Upper lobe of right lung (tissue), 1 donor: ENCODE measurements around the gene TXLNB. TPM values are rescaled to one million over a fixed set of nuclear protein-coding genes. Genes with fewer than 3 reads are reported as not detected.

Source experiments
- ATAC-seq: fragments of 200-7000 bp; cut with Tn5 transposase; one replicate; pipeline ENCODE4 v1.9.1; 2020; ENCODE audit warnings: mild to moderate bottlenecking, moderate library complexity
- DNase-seq: peaks from one replicate; pipeline ENCODE4 v3.0.0-alpha.2; 2020
- H3K27ac ChIP-seq: fragments of 200-600 bp; one replicate; pipeline ENCODE4 v1.8.0; 2022
- H3K27me3 ChIP-seq: fragments of 200-600 bp; one replicate; pipeline ENCODE4 v1.8.0; 2022; ENCODE audit warnings: mild to moderate bottlenecking
- H3K36me3 ChIP-seq: fragments of 200-600 bp; one replicate; pipeline ENCODE4 v1.8.0; 2022
- H3K4me1 ChIP-seq: fragments of 200-600 bp; one replicate; pipeline ENCODE4 v1.8.0; 2022
- H3K4me3 ChIP-seq: fragments of 200-600 bp; one replicate; pipeline ENCODE4 v1.8.0; 2022; ENCODE audit warnings: mild to moderate bottlenecking
- H3K9me3 ChIP-seq: fragments of 200-600 bp; one replicate; pipeline ENCODE4 v1.8.0; 2022
- intact Hi-C: fragments of 100-400 bp; cut with DNase I; formaldehyde crosslinking; loops from one replicate; pipeline ENCODE4 v1.11.0; 2022
- total RNA-seq: library from RNA; stranded (reverse); fragmentation: NEBNext Ultra II Directional; extraction: Animal tissue kit (Norgen Biotek cat#: 25700); gene quantifications from one replicate; pipeline ENCODE4 v1.2.1, GENCODE V29; 2021
- TF ChIP-seq, protein P1 (sequence below): fragments of 200-600 bp; IDR thresholded peaks from one replicate; pipeline ENCODE4 v1.8.0; 2022; ENCODE audit warnings: antibody characterized with exemption
- donor health status: DM: no; HTN: yes; CAD: no; lungs with severe emphysema.

The TXLNB gene
- total RNA-seq, 1 donor from 2014 or later: 1.3 TPM

DNA sequence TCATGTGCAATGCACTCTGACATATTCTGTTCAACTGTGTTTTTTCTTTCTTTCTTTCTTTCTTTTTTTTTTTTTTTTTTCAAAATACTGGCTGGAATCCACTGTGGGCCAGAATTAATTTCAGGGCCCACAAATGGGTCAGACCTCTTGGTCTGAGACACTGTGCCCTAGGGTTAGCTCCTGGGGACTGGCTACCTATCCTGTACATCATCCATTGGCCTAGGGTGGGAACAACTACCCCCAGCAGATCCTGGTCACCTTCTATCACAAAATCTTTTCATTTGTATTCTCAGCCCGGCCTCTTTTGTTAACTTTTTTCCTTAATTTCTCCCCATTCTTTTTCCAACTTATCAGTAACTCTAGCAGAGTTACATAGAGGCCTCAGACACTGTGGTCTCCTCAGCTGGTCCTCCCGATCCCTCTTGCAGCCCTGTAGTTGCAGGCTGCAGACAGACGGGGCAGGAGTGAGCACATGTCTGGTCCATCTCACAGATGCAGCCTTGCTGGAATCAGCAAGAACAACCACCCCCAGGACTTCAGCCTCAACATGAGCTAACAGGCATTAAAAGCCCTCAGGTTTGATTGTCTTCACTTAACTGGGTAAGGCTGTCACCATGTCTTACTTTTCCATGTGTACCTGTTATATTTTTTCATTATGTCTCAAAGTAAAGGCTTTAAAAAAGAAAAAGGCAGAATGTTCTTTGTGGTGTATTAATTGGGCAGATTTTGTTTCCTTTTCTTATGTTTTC is 41.3 kb downstream of the TXLNB start:
- no peak overlapping the region for H3K4me3 ChIP-seq
- ATAC-seq (peak; percentile 92), DNase-seq (no peak)
- H3K27ac ChIP-seq: peak overlapping the region; percentile 1
- no peaks in the 10 kb centered on the region for H3K27me3 ChIP-seq
- H3K36me3 ChIP-seq: no peaks in the 10 kb centered on the region
- TF ChIP-seq, protein P1, sequence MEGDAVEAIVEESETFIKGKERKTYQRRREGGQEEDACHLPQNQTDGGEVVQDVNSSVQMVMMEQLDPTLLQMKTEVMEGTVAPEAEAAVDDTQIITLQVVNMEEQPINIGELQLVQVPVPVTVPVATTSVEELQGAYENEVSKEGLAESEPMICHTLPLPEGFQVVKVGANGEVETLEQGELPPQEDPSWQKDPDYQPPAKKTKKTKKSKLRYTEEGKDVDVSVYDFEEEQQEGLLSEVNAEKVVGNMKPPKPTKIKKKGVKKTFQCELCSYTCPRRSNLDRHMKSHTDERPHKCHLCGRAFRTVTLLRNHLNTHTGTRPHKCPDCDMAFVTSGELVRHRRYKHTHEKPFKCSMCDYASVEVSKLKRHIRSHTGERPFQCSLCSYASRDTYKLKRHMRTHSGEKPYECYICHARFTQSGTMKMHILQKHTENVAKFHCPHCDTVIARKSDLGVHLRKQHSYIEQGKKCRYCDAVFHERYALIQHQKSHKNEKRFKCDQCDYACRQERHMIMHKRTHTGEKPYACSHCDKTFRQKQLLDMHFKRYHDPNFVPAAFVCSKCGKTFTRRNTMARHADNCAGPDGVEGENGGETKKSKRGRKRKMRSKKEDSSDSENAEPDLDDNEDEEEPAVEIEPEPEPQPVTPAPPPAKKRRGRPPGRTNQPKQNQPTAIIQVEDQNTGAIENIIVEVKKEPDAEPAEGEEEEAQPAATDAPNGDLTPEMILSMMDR: peak; percentile 66
- intact Hi-C loops: no loop called here
- H3K4me1 ChIP-seq: peaks cover 8% of the 10 kb centered on the region
- H3K9me3 ChIP-seq: no peaks in the 10 kb centered on the region

GRCh38 chr6:139249395-139249794 is 42.4 kb downstream of the TXLNB start:
- H3K27me3 ChIP-seq: no peaks in the 10 kb centered on the region
- TF ChIP-seq, protein P1: no peak
- DNase-seq (no peak), ATAC-seq (no peak)
- H3K4me1 ChIP-seq: peaks cover 8% of the 10 kb centered on the region
- H3K4me3 ChIP-seq: no peak overlapping the region
- no peaks in the 10 kb centered on the region for H3K36me3 ChIP-seq
- no peak overlapping the region for H3K27ac ChIP-seq
- intact Hi-C loops: no loop called here
- no peaks in the 10 kb centered on the region for H3K9me3 ChIP-seq

GRCh38 chr6:139248911-139249310 is 42.9 kb downstream of the TXLNB start:
- no peak for ATAC-seq
- Histone ChIP-seq H3K36me3 (no peaks in the 10 kb centered on the region), H3K27me3 (no peaks in the 10 kb centered on the region), H3K4me3 (no peak overlapping the region), H3K4me1 (peaks cover 8% of the 10 kb centered on the region), H3K27ac (no peak overlapping the region), H3K9me3 (no peaks in the 10 kb centered on the region)
- TF ChIP-seq, protein P1: no peak
- intact Hi-C loops: no loop called here
- DNase-seq: no peak

DNA sequence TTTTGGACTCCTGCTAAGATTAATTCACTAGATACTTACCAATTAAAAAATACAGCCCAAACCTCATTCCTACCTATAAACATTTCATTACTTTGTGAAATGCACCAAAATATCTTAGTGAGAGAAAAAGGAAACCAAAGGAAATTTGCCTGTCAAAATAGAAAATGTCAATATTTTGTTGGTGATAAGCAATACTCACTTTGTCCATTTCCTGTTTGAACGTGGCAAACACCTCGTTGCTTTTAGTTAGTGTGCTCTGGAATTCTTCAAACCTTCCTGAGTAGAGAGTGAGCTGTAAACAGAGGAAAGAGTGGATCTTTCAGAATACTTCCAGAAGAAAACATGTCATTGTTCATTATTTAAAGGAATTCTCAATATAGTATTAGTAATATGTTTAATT is 44.2 kb downstream of the TXLNB start:
- TF ChIP-seq, protein P1: no peak
- Histone ChIP-seq H3K36me3 (no peaks in the 10 kb centered on the region), H3K4me1 (peaks cover 8% of the 10 kb centered on the region), H3K4me3 (no peak overlapping the region), H3K27ac (no peak overlapping the region), H3K9me3 (no peaks in the 10 kb centered on the region), H3K27me3 (no peaks in the 10 kb centered on the region)
- ATAC-seq: no peak
- DNase-seq: no peak
- intact Hi-C loops: no loop called here

DNA sequence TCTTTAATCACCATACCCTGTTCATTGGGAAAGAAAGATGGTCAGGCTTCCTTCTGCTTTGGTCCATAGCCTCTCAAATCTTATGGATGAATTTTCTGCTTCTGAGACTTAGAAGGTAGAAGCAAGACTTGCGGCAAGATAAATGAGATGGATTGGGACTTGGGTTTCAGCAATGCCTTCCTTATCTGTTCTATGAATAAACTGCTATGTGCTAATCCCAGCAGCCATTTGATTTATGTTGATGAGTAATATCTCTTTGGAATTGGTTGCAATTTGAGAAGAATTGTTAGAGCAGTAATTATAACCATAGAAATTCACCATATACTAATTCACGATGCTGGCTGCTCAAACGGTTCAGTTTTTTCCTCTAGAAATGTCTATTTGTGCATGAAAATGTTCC is 48.3 kb downstream of the TXLNB start:
- no peaks in the 10 kb centered on the region for H3K27me3 ChIP-seq
- no peak overlapping the region for H3K4me3 ChIP-seq
- peaks cover 9% of the 10 kb centered on the region for H3K4me1 ChIP-seq
- TF ChIP-seq, protein P1: no peak
- ATAC-seq: no peak
- no peaks in the 10 kb centered on the region for H3K36me3 ChIP-seq
- intact Hi-C loops: no loop called here
- DNase-seq: no peak
- H3K27ac ChIP-seq: no peak overlapping the region
- no peaks in the 10 kb centered on the region for H3K9me3 ChIP-seq
